ENCODE results near the gene MISP3.

MISP3 gene

GRCh38 chr19:14053500-14053899 is 19.1 kb upstream of the MISP3 start:
- DNase-seq (ENCODE audit: low read depth) = no peak

GRCh38 chr19:14054099-14054498 is 18.5 kb upstream of the MISP3 start:
- no peak for DNase-seq (ENCODE audit: low read depth)

DNA sequence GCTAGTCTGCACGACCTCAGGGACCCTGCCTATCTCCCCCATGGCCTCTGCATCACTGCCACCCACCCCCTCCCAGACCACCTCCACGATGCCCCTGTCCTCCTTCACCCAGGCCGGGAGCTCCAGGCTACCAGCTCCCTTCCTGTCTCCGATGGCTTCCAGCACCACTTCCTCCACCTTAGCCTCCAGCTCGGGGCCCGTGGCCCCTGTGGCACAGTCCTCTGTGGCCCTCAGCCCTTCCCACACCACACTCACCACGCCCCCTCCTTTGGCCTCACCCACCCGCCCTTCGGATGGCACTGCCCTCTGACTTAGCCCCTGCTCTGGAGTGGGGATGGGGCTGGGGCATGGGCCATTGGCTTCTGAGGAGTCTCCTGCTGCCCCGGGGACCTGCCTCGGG is 17.9 kb upstream of the MISP3 start:
- no peak for DNase-seq (ENCODE audit: low read depth)

DNA sequence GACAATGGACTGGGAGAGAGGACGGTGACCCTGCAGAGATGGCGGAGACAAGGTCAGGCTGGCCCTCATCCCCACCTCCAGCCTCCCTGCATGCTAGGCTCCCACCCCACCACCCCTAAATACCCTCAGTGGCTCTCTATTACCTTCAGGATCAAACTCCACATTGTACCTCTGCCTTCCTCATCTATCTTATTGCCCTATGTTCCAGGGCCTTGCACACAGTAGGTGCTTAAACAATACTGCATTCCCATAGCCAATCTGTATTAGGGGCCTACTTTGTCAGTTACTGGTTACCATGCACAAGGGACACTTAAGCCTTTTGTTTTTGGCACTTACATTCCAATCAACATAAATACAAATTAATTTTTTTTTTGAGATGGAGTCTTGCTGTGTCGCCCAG is 17.2 kb upstream of the MISP3 start:
- DNase-seq (ENCODE audit: low read depth) = no peak

- no peak for DNase-seq (ENCODE audit: low read depth)
Measured at GRCh38 chr19:14056069-14056666, 16.4 kb upstream of the MISP3 start.

GRCh38 chr19:14056741-14057356 is 15.7 kb upstream of the MISP3 start:
- DNase-seq (ENCODE audit: low read depth) = no peak

DNA sequence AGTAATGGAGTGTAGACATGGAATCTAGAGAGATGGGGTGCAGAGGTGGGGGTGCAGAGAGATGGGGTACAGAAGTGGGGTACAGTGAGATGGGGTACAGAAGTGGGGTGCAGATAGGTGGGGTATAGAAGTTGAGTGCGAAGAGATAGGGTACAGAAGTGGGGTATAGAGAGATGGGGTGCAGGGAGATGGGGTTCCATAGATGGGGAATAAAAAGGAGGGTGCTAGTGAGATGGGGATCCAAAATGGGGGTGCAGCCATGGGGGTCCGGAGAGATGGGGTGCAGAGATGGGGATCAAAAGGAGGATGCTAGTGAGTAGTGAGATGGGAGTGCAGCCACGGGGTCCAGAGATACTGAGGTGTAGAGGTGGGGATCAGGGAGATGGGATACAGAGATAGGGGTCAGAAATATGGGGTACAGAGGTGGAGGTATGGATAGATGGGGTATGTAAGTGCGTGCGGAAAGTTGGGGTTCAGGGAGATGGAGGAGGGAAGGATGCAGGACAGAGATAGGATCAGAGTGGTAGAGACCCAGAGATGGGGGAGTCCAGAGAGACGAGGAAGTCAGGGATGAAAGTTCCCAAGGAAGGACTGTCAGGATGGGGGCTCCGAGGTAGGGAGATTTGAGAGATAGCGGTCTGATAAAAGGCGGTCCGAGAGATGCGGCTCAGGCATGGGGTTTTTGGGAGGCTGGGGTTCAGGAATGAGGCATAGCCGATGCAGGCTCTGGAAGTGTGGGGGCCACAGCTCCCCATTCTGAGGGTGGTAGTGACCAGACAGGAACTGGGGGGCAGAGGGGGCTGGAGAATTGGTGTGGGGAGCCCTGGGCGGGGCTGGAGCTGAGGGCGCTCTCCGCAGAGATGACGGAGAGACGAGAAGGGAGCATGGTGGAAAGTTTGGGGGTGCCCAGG is 14.1 kb upstream of the MISP3 start:
- DNase-seq (ENCODE audit: low read depth) = no peak

- DNase-seq (ENCODE audit: low read depth) = peak; percentile 21
Measured at GRCh38 chr19:14059093-14059480, 13.5 kb upstream of the MISP3 start.

- DNase-seq (ENCODE audit: low read depth) = no peak
Measured at GRCh38 chr19:14059652-14060155, 12.9 kb upstream of the MISP3 start.

- DNase-seq (ENCODE audit: low read depth) = no peak
Measured at GRCh38 chr19:14061081-14061749, 11.4 kb upstream of the MISP3 start.

DNA sequence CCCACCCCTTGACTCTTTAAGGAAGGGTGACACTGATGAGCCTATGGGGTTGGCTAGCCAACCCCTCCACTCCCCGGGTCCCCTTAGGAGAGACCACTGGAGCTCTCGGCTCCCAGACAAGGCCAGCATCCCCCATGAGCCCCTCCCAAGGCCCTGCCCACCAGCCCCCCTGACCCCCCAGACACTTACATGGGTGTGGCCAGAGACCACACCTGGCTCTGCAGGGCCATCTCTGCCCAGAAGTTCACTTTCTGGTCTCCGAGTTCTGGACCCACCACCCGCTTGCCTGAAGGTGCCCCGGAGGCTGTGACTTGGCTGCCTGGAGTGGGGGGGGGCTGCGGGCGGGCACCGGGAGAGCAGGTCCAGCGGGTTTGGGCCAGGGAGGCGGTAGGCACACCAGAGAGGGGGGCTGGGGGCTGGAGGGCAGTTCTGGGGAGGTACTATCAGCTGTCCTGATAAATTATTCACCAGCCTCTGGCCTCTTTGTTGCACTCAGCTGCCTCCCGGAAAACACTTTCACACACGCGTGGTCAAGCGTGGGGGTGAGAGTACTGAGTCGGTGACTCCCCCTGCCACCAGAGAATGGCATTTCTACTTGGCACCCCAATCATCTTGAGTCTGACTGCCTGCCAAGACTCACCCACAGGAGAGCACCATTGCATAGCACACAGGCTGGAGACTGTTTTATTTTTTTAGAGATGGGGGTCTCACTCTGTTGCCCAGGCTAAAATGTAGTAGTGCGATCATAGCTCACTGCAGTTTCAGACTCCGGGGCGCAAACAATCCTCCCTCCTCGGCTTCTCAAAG is 10.6 kb upstream of the MISP3 start, which contains the start of gene PALM3:
Gene PALM3, minus strand, starts transcription at position 326 of the 807 bp plus-strand sequence. Its CDS starts 96 bp downstream, at position 230.
- DNase-seq (ENCODE audit: low read depth) = no peak

GRCh38 chr19:14062558-14062855 is 10.1 kb upstream of the MISP3 start:
- no peak for DNase-seq (ENCODE audit: low read depth)

DNA sequence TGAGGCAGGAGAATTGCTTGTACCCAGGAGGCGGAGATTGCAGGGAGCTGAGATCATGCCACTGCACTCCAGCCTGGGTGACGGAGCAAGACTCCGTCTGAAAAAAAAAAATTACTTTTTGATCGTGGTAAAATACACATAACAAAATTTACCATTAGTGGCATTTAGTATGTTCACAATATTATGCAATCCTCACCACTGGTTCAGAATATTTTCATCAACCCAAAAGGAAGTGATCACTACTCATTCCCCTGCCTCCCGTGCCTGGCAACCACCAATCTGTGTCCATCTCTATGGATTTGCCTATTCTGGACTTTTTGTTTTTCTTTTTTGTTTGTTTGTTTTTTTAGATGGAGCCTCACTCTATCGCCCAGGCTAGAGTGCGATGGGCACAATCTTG is 9.5 kb upstream of the MISP3 start:
- DNase-seq (ENCODE audit: low read depth) = no peak

- no peak for DNase-seq (ENCODE audit: low read depth)
Measured at GRCh38 chr19:14066134-14066533, 6.5 kb upstream of the MISP3 start.

DNA sequence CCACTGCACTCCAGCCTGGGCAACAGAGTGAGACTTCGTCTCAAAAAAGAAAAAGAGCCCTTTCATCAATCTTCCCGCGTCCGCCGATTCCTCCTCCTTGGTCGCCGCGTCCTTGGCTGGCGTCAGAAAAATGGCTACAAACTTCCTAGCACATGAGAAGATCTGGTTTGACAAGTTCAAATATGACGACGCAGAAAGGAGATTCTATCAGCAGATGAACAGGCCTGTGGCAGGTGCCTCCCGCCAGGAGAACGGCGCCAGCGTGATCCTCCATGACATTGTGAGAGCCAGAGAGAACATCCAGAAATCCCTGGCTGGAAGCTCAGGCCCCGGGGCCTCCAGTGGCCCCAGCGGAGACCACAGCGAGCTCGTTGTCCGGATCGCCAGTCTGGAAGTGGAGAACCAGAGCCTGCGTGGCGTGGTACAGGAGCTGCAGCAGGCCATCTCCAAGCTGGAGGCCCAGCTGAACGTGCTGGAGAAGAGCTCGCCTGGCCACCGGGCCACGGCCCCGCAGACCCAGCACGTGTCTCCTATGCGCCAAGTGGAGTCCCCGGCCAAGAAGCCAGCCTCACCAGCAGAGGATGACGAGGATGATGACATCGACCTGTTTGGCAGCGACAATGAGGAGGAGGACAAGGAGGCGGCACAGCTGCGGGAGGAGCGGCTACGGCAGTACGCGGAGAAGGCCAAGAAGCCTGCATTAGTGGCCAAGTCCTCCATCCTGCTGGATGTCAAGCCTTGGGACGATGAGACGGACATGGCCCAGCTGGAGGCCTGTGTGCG is 2.1 kb upstream of the MISP3 start:
- DNase-seq (ENCODE audit: low read depth) = no peak

DNA sequence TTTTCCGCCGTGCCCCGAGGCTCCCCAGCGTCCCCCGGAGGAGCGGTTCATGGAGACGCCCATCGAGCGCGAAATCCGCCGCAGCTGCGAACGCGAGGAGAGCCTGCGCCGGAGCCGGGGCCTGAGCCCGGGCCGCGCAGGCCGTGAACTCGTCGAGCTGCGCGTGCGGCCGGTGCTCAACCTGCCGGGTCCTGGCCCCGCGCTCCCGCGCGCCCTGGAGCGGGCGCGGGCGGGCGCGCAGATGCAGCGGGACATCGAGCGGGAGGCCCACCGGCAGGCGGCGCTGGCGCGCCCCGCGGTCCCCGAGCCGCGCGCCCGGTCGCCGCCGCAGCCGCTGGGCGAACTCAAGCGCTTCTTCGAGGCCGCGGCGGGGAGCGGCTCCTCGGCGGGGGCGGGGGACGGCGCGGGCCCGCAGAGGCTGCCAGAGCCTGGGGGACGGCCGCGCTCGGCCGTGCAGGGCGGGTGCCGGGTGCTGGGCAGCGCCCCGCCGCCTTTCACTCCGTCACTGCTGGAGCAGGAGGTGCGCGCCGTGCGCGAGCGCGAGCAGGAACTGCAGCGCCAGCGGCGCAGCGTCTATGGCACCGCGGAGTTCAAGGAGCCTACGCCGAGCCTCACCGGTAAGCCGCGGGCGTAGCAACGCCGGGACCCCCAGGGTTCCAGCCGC is 807 bp downstream of the MISP3 start:
- peak; percentile 69 for DNase-seq (ENCODE audit: low read depth)

DNA sequence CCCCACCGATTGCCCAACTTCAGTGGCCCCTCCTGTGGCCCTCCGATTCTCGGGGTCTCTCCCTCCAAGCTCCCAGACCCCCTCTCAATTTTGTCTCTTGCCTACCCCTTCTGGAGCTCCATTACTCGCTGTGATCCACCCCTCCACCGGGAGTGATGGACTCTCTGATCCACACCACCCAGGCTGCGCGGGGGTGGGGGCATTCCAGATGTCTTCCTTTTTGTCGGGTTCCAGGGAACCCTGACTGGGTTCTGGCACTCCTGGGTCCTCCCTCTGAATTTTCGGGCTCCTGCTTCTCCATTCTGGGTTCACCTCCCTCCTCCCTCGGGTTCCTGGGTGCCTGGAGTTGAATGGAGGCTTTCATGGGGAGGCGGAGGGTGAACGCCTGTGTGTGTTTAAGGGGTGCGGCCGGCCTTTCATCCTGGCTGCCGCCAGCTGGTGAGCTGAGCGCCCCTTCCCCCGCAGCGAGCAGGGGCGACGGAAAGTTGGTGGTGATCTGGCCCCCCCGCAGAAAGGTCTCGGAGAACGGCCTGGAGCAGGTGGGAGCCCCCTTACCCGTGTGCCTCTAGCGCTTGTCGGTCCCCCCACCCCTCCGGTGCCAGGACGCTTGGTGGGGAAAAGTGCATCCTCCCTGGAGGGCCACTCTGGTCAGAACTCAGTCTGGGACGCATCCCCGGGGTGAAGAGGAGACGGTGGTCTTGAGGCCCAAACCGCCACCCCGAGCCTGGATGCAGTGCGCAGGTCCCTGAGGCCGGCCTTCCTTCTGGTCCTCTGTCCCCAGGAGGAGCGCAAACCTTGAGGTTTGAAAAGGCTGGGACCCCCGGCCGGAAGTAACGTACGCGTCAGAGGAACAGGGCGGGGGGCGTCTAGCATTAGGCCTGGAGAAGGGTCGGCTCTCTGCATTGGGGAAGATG is 1.6 kb downstream of the MISP3 start:
- no peak for DNase-seq (ENCODE audit: low read depth)

GRCh38 chr19:14078411-14078810 is 5.8 kb downstream of the MISP3 start:
- no peak for DNase-seq (ENCODE audit: low read depth)
